ENCODE results near the gene IGIP. TPM values are rescaled to one million over a fixed set of nuclear protein-coding genes. Genes with fewer than 3 reads are reported as not detected.
A peak's percentile ranks its signal among the peaks of the same experiment; 100 is the strongest.

IGIP gene
- total RNA-seq, 1 experiment from 2014 or later, result 2.5 TPM

GRCh38 chr5:140131967-140132409, 6.3 kb downstream of the IGIP start:
- intact Hi-C loops (cut with micrococcal nuclease; ENCODE audit: unreplicated experiment), result no loop called here
- no TSS peak for BruUV-seq (replicated peaks)
- Histone ChIP-seq H3K9me3 (ENCODE audit: low read depth, low read length, poor library complexity, severe bottlenecking) (no peaks in the 10 kb centered on the region), H3K27ac (ENCODE audit: low read depth, low read length, poor library complexity, severe bottlenecking) (no peak overlapping the region), H3K4me3 (ENCODE audit: low read depth, low read length, poor library complexity, severe bottlenecking) (no peak overlapping the region), H3K4me1 (ENCODE audit: insufficient read depth, low read length, poor library complexity, severe bottlenecking) (no peaks in the 10 kb centered on the region), H3K27me3 (replicated peaks; ENCODE audit: insufficient read depth, low read depth, low read length, poor library complexity) (no peaks in the 10 kb centered on the region), H3K36me3 (ENCODE audit: insufficient read depth, low read length, poor library complexity, severe bottlenecking) (no peaks in the 10 kb centered on the region)
- CTCF ChIA-PET, result interaction anchor here (1.6 kb wide), 1 partner anchor 11 kb away, joined by 3 read pairs; no protein-coding TSS in a partner anchor
- POLR2A ChIA-PET (ENCODE audit: low non-redundant PET), result no interaction called here
- DNase-seq (ENCODE audit: low spot score), result peak; percentile 35
- TF ChIP-seq CTCF (conservative IDR thresholded peaks at IDR 0.05; ENCODE audit: low read depth, low read length), result no peak
- no peak for TF ChIP-seq EZH2 (IDR thresholded peaks at IDR 0.05; ENCODE audit: borderline replicate concordance, low read depth, low read length, poor library complexity, severe bottlenecking)

GRCh38 chr5:140133514-140134167, 7.9 kb downstream of the IGIP start:
- ChIA-PET POLR2A (ENCODE audit: low non-redundant PET) (no interaction called here), CTCF (interaction anchor here (0.5 kb wide), 1 partner anchor 15 kb away, joined by 5 read pairs; no protein-coding TSS in a partner anchor)
- Histone ChIP-seq H3K9me3 (ENCODE audit: low read depth, low read length, poor library complexity, severe bottlenecking) (no peaks in the 10 kb centered on the region), H3K4me1 (ENCODE audit: insufficient read depth, low read length, poor library complexity, severe bottlenecking) (no peaks in the 10 kb centered on the region), H3K36me3 (ENCODE audit: insufficient read depth, low read length, poor library complexity, severe bottlenecking) (no peaks in the 10 kb centered on the region), H3K27me3 (replicated peaks; ENCODE audit: insufficient read depth, low read depth, low read length, poor library complexity) (no peaks in the 10 kb centered on the region), H3K27ac (ENCODE audit: low read depth, low read length, poor library complexity, severe bottlenecking) (no peak overlapping the region), H3K4me3 (ENCODE audit: low read depth, low read length, poor library complexity, severe bottlenecking) (no peak overlapping the region)
- no peak for DNase-seq (ENCODE audit: low spot score)
- intact Hi-C loops (cut with micrococcal nuclease; ENCODE audit: unreplicated experiment), result no loop called here
- TF ChIP-seq EZH2 (IDR thresholded peaks at IDR 0.05; ENCODE audit: borderline replicate concordance, low read depth, low read length, poor library complexity, severe bottlenecking) (no peak), CTCF (conservative IDR thresholded peaks at IDR 0.05; ENCODE audit: low read depth, low read length) (no peak)
- BruUV-seq (replicated peaks), result no TSS peak

- Histone ChIP-seq H3K9me3 (ENCODE audit: low read depth, low read length, poor library complexity, severe bottlenecking) (no peaks in the 10 kb centered on the region), H3K27me3 (replicated peaks; ENCODE audit: insufficient read depth, low read depth, low read length, poor library complexity) (no peaks in the 10 kb centered on the region), H3K4me1 (ENCODE audit: insufficient read depth, low read length, poor library complexity, severe bottlenecking) (no peaks in the 10 kb centered on the region), H3K4me3 (ENCODE audit: low read depth, low read length, poor library complexity, severe bottlenecking) (no peak overlapping the region), H3K27ac (ENCODE audit: low read depth, low read length, poor library complexity, severe bottlenecking) (no peak overlapping the region), H3K36me3 (ENCODE audit: insufficient read depth, low read length, poor library complexity, severe bottlenecking) (no peaks in the 10 kb centered on the region)
- no peak for TF ChIP-seq EZH2 (IDR thresholded peaks at IDR 0.05; ENCODE audit: borderline replicate concordance, low read depth, low read length, poor library complexity, severe bottlenecking)
- no TSS peak for BruUV-seq (replicated peaks)
- ChIA-PET POLR2A (ENCODE audit: low non-redundant PET) (no interaction called here), CTCF (no interaction called here)
- intact Hi-C loops (cut with micrococcal nuclease; ENCODE audit: unreplicated experiment), result no loop called here
- no peak for DNase-seq (ENCODE audit: low spot score)
These were observed 8.7 kb downstream of the IGIP start for GRCh38 chr5:140134277-140134935.
